K562 (cell line): ENCODE results near the gene DHDDS. TPM values are rescaled to one million over a fixed set of nuclear protein-coding genes. Genes with fewer than 3 reads are reported as not detected.

Experiments used
- NRF1 ChIP-seq, 2 experiments: fragments of 450-650 bp; IDR thresholded peaks in 1 of 2; conservative IDR thresholded peaks in 1 of 2; 2 replicates each; pipeline ENCODE4 v1.6.1; 2014; ENCODE audit warnings: mild to moderate bottlenecking in 2 of 2
- SIN3A ChIP-seq, 2 experiments: fragments of 150-350 bp in 1 of 2; IDR thresholded peaks; 2 replicates each; pipeline ENCODE4 v1.6.1; 2011 to 2016; ENCODE audit warnings: borderline replicate concordance in 2 of 2, low read depth in 2 of 2, low read length in 2 of 2, mild to moderate bottlenecking in 2 of 2, moderate library complexity in 2 of 2; ENCODE audit not compliant: control insufficient read depth in 1 of 2
- SMARCA4 ChIP-seq: fragments of 450-650 bp; IDR thresholded peaks from 2 replicates; pipeline ENCODE4 v1.6.1; 2016
- ZEB2 ChIP-seq: fragments of 450-650 bp; IDR thresholded peaks from 2 replicates; pipeline ENCODE4 v1.6.1; 2016
- ZFP1 ChIP-seq: fragments of 450-650 bp; formaldehyde crosslinking; IDR thresholded peaks from 2 replicates; pipeline ENCODE4 v1.4.0; 2020; ENCODE audit warnings: mild to moderate bottlenecking, mixed read lengths
- ZFP30 ChIP-seq: fragments of 250-450 bp; sonication (Bioruptor Pico); IDR thresholded peaks from 2 replicates; pipeline ENCODE4 v1.8.0; 2022; ENCODE audit warnings: moderate library complexity, mild to moderate bottlenecking, inconsistent platforms, borderline replicate concordance
- ZNF24 ChIP-seq: fragments of 450-650 bp; IDR thresholded peaks from 2 replicates; pipeline ENCODE4 v1.6.1; 2016
- polyA plus RNA-seq, 8 experiments: library from polyadenylated mRNA; depleted of rRNA in 4 of 8; stranded (reverse) in 5 of 8; unstranded in 3 of 8; fragments of >200 nt; fragmentation: Nextera tagmentation in 2 of 8; fragmentation: Illumina TruSeq in 1 of 8; extraction: Ambion mirVana in 2 of 8; extraction: Trizol in 1 of 8; gene quantifications; 2 replicates each; pipeline versions ENCODE4 v1.2.1 to v1.2.3, GENCODE V29; 2011 to 2014; ENCODE audit warnings: inconsistent platforms in 1 of 8, missing spikeins in 1 of 8
- total RNA-seq, 7 experiments: library from RNA; depleted of rRNA in 6 of 7; stranded (reverse); fragments of >200 nt in 6 of 7; fragmentation: Illumina TruSeq in 2 of 7; extraction: Trizol in 2 of 7; gene quantifications; 2 replicates each; pipeline versions ENCODE4 v1.2.1 to v1.2.3, GENCODE V29; 2011 to 2021; ENCODE audit warnings: low replicate concordance in 1 of 7
- TF ChIP-seq, protein P1 (sequence below): IDR thresholded peaks from 3 replicates; pipeline ENCODE4 v1.6.1; 2011; ENCODE audit warnings: borderline replicate concordance, mild to moderate bottlenecking; ENCODE audit not compliant: insufficient read length, insufficient read depth
- TF ChIP-seq, protein P2 (sequence below), 2 experiments: fragments of 450-650 bp; formaldehyde crosslinking in 1 of 2; IDR thresholded peaks; 2 replicates each; pipeline versions ENCODE4 v1.4.0 to v1.6.1; 2014 to 2020; ENCODE audit warnings: mild to moderate bottlenecking in 2 of 2, borderline replicate concordance in 1 of 2, low read depth in 1 of 2
- TF ChIP-seq, protein P3 (sequence below): fragments of 450-650 bp; formaldehyde crosslinking; conservative IDR thresholded peaks from 2 replicates; pipeline ENCODE4 v1.4.0; 2022; ENCODE audit warnings: mild to moderate bottlenecking, missing genetic modification characterization
- TF ChIP-seq, protein P4 (sequence below), 3 experiments: fragments of 200-800 bp in 1 of 3; fragments of 250-450 bp in 1 of 3; fragments of 450-650 bp in 1 of 3; sonication (Bioruptor Pico) in 1 of 3; sonication (Bioruptor generic) in 1 of 3; formaldehyde crosslinking in 1 of 3; IDR thresholded peaks; 2 replicates each; pipeline versions ENCODE4 v1.6.1 to v1.8.0; 2016 to 2022; ENCODE audit warnings: mild to moderate bottlenecking in 2 of 3, missing genetic modification characterization in 2 of 3, missing compliant biosample characterization in 1 of 3, moderate library complexity in 1 of 3

DHDDS gene
- total and polyA plus RNA-seq, 9 of the 15 experiments (the other 6 are each of a cell fraction or from before 2014, with no cell fraction given) = 33.3 to 55.0 (median 44.3) TPM

DNA sequence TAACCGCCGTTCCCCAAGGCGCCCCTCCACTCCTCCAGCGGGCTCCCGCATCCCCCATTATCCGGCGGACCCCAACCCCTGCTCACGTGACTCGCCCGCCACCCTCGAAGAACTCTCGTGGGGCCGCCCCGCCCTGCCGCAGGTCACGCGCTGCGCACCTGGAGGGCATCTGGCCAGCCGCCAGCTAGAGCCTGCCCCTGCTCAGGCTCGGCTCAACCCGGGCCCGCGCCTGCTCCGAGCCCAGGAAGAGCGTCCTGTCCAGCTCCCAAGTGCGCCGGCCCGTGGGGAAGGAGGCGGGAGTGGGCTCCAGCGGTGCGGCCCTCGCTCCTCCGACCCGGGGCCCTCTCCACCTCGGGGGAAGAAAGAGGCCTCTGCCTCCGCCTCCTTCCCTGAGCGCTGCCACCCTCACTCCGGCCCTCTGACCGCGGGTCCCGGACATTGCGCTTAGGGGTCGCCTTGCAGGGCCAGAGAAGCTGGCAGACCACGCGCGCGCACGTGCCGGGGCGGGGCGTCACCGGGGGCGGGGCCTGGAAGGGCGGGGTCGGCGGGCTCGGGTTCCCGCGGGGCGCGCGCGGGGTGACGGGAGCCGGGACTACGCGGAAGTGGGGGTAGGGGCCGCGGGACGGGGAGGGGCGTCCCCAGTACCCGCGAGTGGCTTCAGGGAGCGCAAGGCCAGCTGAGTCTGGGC is 68.5 kb downstream of the DHDDS start (continued):
- TF ChIP-seq ZFP1 (CRISPR knock-in tag) (no peak), SMARCA4 (no peak), ZFP30 (CRISPR knock-in tag) (no peak), SIN3A (IDR thresholded peaks at IDR 0.05; ENCODE audit: borderline replicate concordance in 2 of 2, control insufficient read depth in 1 of 2, low read depth in 2 of 2, low read length in 2 of 2) (peak in 1 of 2 experiments; percentile 3; a peak in 1 of 4 replicates), ZEB2 (peak; percentile 96), NRF1 (conservative IDR thresholded peaks at IDR 0.05 in 1 of 2, IDR thresholded peaks at IDR 0.05 in 1 of 2) (peak; percentile 86 to 88), ZNF24 (no peak; the same call in 1 of the 2 replicates)
- TF ChIP-seq, protein P1, sequence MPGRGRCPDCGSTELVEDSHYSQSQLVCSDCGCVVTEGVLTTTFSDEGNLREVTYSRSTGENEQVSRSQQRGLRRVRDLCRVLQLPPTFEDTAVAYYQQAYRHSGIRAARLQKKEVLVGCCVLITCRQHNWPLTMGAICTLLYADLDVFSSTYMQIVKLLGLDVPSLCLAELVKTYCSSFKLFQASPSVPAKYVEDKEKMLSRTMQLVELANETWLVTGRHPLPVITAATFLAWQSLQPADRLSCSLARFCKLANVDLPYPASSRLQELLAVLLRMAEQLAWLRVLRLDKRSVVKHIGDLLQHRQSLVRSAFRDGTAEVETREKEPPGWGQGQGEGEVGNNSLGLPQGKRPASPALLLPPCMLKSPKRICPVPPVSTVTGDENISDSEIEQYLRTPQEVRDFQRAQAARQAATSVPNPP = no peak
- TF ChIP-seq, protein P2, sequence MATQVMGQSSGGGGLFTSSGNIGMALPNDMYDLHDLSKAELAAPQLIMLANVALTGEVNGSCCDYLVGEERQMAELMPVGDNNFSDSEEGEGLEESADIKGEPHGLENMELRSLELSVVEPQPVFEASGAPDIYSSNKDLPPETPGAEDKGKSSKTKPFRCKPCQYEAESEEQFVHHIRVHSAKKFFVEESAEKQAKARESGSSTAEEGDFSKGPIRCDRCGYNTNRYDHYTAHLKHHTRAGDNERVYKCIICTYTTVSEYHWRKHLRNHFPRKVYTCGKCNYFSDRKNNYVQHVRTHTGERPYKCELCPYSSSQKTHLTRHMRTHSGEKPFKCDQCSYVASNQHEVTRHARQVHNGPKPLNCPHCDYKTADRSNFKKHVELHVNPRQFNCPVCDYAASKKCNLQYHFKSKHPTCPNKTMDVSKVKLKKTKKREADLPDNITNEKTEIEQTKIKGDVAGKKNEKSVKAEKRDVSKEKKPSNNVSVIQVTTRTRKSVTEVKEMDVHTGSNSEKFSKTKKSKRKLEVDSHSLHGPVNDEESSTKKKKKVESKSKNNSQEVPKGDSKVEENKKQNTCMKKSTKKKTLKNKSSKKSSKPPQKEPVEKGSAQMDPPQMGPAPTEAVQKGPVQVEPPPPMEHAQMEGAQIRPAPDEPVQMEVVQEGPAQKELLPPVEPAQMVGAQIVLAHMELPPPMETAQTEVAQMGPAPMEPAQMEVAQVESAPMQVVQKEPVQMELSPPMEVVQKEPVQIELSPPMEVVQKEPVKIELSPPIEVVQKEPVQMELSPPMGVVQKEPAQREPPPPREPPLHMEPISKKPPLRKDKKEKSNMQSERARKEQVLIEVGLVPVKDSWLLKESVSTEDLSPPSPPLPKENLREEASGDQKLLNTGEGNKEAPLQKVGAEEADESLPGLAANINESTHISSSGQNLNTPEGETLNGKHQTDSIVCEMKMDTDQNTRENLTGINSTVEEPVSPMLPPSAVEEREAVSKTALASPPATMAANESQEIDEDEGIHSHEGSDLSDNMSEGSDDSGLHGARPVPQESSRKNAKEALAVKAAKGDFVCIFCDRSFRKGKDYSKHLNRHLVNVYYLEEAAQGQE (IDR thresholded peaks at IDR 0.05; ENCODE audit: borderline replicate concordance) = no peak
- TF ChIP-seq, protein P2 (CRISPR knock-in tag; IDR thresholded peaks at IDR 0.05; ENCODE audit: low read depth) = peak; percentile 6; the same call in 1 of the 2 replicates
- TF ChIP-seq, protein P3, sequence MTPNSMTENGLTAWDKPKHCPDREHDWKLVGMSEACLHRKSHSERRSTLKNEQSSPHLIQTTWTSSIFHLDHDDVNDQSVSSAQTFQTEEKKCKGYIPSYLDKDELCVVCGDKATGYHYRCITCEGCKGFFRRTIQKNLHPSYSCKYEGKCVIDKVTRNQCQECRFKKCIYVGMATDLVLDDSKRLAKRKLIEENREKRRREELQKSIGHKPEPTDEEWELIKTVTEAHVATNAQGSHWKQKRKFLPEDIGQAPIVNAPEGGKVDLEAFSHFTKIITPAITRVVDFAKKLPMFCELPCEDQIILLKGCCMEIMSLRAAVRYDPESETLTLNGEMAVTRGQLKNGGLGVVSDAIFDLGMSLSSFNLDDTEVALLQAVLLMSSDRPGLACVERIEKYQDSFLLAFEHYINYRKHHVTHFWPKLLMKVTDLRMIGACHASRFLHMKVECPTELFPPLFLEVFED (CRISPR knock-in tag) = no peak
- TF ChIP-seq, protein P4, sequence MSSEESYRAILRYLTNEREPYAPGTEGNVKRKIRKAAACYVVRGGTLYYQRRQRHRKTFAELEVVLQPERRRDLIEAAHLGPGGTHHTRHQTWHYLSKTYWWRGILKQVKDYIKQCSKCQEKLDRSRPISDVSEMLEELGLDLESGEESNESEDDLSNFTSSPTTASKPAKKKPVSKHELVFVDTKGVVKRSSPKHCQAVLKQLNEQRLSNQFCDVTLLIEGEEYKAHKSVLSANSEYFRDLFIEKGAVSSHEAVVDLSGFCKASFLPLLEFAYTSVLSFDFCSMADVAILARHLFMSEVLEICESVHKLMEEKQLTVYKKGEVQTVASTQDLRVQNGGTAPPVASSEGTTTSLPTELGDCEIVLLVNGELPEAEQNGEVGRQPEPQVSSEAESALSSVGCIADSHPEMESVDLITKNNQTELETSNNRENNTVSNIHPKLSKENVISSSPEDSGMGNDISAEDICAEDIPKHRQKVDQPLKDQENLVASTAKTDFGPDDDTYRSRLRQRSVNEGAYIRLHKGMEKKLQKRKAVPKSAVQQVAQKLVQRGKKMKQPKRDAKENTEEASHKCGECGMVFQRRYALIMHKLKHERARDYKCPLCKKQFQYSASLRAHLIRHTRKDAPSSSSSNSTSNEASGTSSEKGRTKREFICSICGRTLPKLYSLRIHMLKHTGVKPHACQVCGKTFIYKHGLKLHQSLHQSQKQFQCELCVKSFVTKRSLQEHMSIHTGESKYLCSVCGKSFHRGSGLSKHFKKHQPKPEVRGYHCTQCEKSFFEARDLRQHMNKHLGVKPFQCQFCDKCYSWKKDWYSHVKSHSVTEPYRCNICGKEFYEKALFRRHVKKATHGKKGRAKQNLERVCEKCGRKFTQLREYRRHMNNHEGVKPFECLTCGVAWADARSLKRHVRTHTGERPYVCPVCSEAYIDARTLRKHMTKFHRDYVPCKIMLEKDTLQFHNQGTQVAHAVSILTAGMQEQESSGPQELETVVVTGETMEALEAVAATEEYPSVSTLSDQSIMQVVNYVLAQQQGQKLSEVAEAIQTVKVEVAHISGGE (CRISPR knock-in tag; IDR thresholded peaks at IDR 0.05) = peak in 1 of 3 experiments; percentile 55; a peak in 1 of 6 replicates
